DMS79 (cell line): Measurements from ENCODE around the gene ACTG1.

Experiments used
- DNase-seq: peaks from one replicate; lab custom pipeline; 2025; lab: John Stamatoyannopoulos, UW

The ACTG1 gene

GRCh38 chr17:81481815-81482505 lies 30.6 kb downstream of the ACTG1 start:
- peak; percentile 46 for DNase-seq

- peak; percentile 46 for DNase-seq
Measured at GRCh38 chr17:81481073-81481799, 31.4 kb downstream of the ACTG1 start.

GRCh38 chr17:81480140-81481072 lies 32.2 kb downstream of the ACTG1 start:
- DNase-seq, result peak; percentile 62

GRCh38 chr17:81479175-81480071 lies 33.2 kb downstream of the ACTG1 start:
- DNase-seq, result no peak

DNA sequence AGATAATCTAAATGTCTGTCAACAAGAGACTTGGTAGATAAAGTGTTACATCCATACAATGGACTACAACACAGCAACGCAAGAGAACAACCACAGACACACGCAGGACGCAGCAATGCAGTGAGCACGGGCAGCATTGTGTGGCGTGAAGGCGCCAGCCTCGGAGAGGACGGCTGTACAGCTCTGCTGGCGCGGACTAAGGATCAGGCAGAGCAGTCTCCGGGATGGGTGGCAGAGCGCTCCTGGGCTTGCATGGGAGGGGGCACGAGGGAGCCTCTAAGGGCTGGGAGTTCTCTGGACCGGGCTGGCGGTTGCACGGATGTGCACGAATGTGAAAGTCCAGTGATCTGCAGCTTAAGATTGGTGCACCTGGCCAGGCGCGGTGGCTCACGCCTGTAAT lies 34.5 kb downstream of the ACTG1 start:
- no peak for DNase-seq

DNA sequence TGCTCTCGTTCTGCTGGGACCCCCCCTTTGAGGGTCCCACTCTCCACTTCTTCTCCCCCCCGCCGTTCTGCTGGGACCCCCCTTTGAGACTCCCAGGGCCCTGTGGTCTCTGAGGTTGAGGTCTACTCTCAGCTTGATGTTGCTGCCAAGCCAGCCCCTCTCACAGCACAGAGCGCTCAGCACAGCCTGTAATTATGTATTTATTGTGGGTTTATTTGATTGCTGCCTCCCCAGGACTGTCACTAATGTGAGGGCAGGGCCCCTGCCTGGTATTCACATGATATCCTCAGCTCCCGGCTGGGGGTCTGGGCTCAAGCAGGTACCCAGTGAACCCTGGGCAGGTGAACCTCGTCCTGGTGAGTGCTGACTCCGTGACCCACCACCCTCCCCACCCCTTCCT lies 35.4 kb downstream of the ACTG1 start:
- DNase-seq, result no peak

DNA sequence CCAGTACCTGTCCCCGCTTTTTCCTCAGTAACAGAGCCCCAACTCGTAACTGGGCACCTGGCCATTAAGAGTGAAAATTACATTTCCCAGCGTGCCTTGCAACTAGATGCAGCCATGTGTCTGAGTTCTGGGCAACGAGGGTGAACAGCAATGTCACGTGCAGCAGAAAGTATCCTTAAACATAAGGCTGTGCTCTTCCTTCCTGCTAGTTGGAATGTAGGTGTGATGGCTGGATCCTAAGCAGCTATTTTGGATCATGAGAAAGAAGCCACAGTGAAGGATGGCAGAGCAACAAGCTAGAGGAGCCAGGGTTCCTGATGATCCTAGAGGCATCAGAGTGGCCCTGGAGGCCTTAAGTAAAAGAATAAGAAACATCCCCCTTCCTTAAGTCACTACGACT lies 36.0 kb downstream of the ACTG1 start:
- DNase-seq, result no peak

- no peak for DNase-seq
Measured at GRCh38 chr17:81476097-81476496, 36.5 kb downstream of the ACTG1 start.

GRCh38 chr17:81474958-81475357 lies 37.6 kb downstream of the ACTG1 start:
- no peak for DNase-seq

DNA sequence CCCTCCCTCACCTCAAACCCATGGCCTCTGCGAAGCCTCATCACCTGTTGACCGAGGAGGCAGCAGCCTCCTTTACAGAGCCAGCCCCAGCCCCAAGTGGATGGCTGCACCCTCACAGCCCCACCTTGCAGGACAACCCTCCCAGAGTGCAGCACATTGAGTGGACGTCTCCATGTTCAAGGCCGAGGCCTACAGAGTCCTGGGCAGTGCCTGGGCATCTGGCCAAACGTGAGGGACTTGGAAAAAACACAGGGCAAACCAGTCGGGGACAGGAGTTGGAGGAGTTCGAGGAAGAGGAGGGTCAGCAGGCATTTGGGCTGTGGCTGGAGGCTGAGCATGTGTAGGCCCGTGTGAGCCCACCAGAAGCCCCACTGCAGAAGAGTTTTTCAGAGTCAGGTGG lies 39.6 kb downstream of the ACTG1 start:
- no peak for DNase-seq

GRCh38 chr17:81471818-81472456 lies 40.7 kb downstream of the ACTG1 start:
- DNase-seq, result no peak

DNA sequence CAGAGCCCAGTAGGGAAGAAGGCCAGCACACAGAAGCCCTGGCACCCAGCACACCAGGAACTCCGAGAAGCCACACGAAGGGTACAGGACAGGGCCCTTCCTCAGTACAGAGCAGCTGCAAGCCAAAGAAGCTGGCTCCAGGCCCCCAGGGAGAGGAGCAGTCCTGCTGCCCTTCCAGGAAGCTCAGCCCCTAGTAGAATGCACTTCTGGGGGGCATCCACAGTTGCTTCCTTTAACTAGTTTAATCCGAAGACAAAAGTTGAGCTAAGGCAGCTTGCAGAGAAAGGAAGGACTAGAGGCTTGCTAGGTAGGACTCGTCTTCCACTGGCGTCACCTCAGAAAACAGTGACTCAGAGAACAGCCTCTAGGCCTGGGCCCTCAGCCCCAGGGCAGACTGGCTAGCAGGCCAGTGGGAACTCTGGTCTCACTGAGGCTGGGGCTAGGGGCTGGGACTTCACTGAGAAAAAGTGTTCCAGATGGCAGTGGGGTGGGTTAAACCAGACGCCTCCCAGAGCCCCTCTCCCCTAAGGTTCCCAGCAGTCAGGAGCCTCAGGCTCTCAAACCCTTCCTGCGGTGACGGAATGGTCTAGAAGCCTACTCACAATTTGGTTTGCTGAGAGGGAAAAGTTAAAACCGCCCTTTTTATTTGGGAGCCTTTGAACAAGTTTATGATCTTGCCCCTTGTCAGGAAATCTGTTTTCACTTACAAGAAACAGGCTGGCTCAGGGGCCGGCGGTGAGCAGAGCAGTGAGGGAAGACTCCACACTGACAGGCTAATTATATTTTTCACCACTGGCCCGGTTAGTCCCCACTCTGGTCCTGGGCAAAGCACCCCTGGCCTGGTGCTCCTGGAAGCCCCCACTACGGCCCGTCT lies 41.4 kb downstream of the ACTG1 start:
- DNase-seq, result no peak

DNA sequence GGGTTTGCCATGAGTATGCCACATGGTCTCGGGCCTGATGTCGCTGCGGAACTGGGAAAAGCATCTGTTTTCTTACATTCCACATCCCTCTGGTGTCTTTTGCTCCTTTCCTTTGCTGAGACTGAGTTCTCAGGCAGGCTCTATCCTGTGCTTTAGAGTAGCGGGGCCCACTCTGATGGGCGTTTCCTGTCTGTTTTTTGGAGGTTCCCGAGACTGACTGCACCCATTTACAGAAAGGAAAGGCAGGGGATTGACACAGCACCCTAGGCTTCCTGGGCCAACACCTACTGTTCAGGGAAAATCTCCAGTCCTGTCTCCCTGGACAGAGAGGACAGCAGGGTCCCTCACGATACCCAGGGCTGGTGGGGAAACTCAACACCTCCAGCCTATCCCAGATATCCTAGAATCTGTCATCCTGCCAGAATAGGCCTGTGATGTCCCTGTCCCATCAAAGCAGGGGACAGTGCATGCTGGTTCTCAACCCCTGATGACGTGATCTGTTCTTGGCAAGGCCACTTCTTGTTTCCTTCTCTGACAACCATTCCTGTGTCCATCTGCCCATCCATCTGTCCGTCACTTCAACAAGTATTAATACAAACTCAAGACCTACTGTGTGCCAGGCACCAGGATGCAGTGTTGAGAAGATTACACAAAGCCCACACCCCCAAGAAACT lies 42.2 kb downstream of the ACTG1 start:
- DNase-seq, result no peak

DNA sequence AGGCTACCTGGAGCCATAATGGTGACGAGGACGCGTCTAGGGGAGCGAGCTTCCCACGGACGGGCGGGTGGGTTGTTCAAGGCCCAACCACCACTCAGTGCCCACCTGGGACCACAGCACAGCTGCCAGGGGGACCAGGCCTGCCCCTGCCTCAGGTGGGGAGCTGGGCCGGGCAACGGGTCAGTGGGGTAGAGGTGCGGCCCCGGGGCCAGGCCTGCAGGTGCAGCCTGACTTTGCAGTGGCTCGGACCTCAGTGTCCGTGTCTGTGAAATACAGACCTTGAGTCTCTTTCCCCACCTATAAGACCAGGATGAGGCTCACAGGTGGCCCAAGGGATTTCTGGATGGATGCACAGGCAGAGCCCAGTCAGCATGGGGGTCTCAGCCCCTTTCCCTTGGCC lies 43.3 kb downstream of the ACTG1 start:
- no peak for DNase-seq

DNA sequence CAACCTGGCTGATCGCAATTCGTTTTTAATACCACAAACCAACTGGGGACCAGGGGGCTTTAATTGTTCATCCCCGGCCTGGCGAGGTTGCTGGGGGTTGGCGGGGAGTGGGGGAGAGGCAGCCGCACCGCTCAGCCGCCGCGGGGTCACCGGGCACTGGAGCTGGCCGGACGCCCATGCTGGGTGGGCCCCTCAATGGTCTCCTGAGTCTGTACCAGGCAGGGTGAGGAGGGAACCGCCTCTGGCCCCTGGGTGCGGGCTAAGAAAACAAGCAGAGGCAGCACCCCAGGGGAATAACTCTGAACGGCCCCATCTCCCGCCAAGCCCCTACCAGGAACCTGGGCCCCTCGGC lies 43.9 kb downstream of the ACTG1 start:
- no peak for DNase-seq

DNA sequence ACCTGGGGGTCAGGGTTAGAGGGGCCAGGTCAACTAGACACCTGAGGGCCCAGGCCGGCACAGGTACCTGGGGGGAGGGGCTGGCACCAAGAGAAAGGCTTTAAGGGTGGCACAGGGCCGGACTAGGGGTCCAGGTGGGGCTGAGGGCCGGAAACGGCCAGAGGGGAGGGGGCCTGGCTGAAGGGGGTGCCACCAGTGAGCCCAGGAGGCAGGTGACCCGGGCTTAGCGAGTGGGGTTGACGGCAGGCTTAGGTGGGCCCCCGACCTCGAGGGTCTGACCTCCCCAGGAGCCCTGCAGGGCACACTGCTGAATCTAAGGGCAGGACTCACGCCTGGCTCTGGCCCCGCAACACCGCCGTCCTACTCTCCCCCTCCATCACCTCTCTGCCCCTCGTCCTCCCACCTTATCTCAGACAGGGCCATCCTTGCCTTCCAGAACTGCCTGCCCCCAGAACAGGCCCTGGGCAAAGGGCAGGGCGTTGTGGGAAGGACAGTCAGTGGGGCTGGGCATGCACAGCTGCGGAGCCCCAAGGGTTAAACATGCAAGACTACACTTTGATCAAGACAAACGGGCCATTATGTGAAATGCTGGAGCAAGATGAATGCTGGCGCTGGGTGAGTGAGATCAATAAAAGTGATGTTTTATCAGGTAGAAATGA lies 44.4 kb downstream of the ACTG1 start:
- no peak for DNase-seq

GRCh38 chr17:81466564-81467472 lies 45.8 kb downstream of the ACTG1 start:
- DNase-seq, result no peak

- no peak for DNase-seq
Measured at GRCh38 chr17:81465910-81466309, 46.7 kb downstream of the ACTG1 start.
